Thyroid gland (tissue), 4 donors: ENCODE results near the gene CEP250.

Source experiments
- CTCF ChIP-seq, 6 experiments: fragments of 200-600 bp in 3 of 6; fragments of 450-650 bp in 3 of 6; sonication (generic) in 3 of 6; IDR thresholded peaks; one replicate each; pipeline ENCODE4 v1.5.1; 2016 to 2019; ENCODE audit warnings: antibody characterized with exemption in 6 of 6, mild to moderate bottlenecking in 2 of 6, inconsistent platforms in 1 of 6, moderate library complexity in 1 of 6
- POLR2A ChIP-seq, 2 donors: fragments of 450-650 bp; IDR thresholded peaks; one replicate each; pipeline ENCODE4 v1.6.1; 2017; ENCODE audit warnings: antibody characterized with exemption in 2 of 2, mild to moderate bottlenecking in 2 of 2, moderate library complexity in 1 of 2

DNA sequence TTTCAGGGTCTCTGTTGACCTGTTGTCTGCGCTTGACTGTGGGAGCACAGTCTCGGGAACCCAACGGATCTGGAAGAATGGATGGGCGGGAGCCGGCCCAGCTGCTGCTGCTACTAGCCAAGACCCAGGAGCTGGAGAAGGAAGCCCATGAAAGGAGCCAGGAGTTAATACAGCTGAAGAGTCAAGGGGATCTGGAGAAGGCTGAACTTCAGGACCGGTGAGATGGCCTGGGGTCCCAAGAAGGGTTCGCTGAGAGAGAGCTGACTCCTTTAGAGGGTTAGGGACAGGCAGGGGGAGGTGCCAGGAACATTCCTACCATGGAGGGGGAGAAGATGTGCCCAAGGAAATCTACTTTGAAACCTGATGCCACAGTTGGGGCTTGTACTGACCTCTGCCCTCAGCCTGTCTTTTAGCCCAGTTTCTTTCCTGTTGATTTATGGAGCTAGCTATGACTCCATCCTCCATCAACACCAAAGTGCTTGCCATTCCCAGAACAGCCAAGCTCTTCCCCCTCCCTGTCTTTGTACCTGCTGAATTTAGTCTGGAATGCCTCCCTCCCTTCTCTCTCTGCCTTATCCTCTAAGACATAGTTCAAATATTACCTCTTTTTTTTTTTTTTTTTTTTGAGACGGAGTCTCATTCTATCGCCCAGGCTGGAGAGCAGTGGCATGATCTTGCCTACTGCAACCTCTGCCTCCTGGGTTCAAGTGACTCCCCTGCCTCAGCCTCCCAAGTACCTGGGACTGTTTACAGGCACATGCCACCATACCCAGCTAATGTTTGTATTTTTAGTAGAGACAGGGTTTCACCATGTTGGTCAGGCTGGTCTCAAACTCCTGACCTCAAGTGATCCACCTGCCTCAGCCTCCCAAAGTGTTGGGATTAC is 12.2 kb downstream of the CEP250 start:
- no peak for TF ChIP-seq CTCF (IDR thresholded peaks at IDR 0.05)
- no peak for TF ChIP-seq POLR2A (IDR thresholded peaks at IDR 0.05)
